Measurements from ENCODE around the gene NEXN. TPM values are rescaled to one million over a fixed set of nuclear protein-coding genes. Genes with fewer than 3 reads are reported as not detected.

Gene NEXN
- total RNA-seq, 1 experiment from 2014 or later: 1.4 TPM

GRCh38 chr1:77925956-77926355 is 37.5 kb downstream of the NEXN start (continued):
- TF ChIP-seq MAX (CRISPR knock-in tag; IDR thresholded peaks at IDR 0.05): no peak
- no peak for TF ChIP-seq EMX1 (CRISPR knock-in tag; IDR thresholded peaks at IDR 0.05)
- TF ChIP-seq NR2C2 (CRISPR knock-in tag; IDR thresholded peaks at IDR 0.05): no peak
- no peak for TF ChIP-seq ZNF281 (CRISPR knock-in tag; IDR thresholded peaks at IDR 0.05)
- no peak for TF ChIP-seq PRRX2 (CRISPR knock-in tag; IDR thresholded peaks at IDR 0.05)
- TF ChIP-seq USF2 (CRISPR knock-in tag; IDR thresholded peaks at IDR 0.05): no peak
- no peak for TF ChIP-seq MXD4 (CRISPR knock-in tag; IDR thresholded peaks at IDR 0.05; ENCODE audit: borderline replicate concordance)
- TF ChIP-seq ATF1 (CRISPR knock-in tag; IDR thresholded peaks at IDR 0.05): no peak
- TF ChIP-seq PREB (CRISPR knock-in tag; IDR thresholded peaks at IDR 0.05; ENCODE audit: borderline replicate concordance): no peak

- H3K4me1 Mint-ChIP-seq: no peaks in the 10 kb centered on the region
- no peaks in the 10 kb centered on the region for H3K27me3 Mint-ChIP-seq (ENCODE audit: low read depth)
- TF ChIP-seq ZNF416 (CRISPR knock-in tag; IDR thresholded peaks at IDR 0.05): no peak
- TF ChIP-seq JAZF1 (CRISPR knock-in tag; IDR thresholded peaks at IDR 0.05): no peak
- no peak for TF ChIP-seq ZNF263 (CRISPR knock-in tag; IDR thresholded peaks at IDR 0.05; ENCODE audit: low read depth)
- no peak for TF ChIP-seq GABPB1 (CRISPR knock-in tag; IDR thresholded peaks at IDR 0.05)
- TF ChIP-seq ZNF423 (CRISPR knock-in tag; IDR thresholded peaks at IDR 0.05): no peak
- no peak for TF ChIP-seq MYBL2 (CRISPR knock-in tag; IDR thresholded peaks at IDR 0.05)
- no peak for TF ChIP-seq ZNF396 (CRISPR knock-in tag; IDR thresholded peaks at IDR 0.05; ENCODE audit: borderline replicate concordance)
- TF ChIP-seq PREB (CRISPR knock-in tag; IDR thresholded peaks at IDR 0.05; ENCODE audit: borderline replicate concordance): no peak
- TF ChIP-seq NFE2L1 (CRISPR knock-in tag; IDR thresholded peaks at IDR 0.05): no peak
- no peak for TF ChIP-seq AR (CRISPR knock-in tag; IDR thresholded peaks at IDR 0.05)
- TF ChIP-seq STAT6 (CRISPR knock-in tag; conservative IDR thresholded peaks at IDR 0.05; ENCODE audit: low read depth): no peak
- no peak for TF ChIP-seq USF1 (CRISPR knock-in tag; IDR thresholded peaks at IDR 0.05)
- TF ChIP-seq ZNF512 (CRISPR knock-in tag; IDR thresholded peaks at IDR 0.05; ENCODE audit: borderline replicate concordance): no peak
These were observed 38.3 kb downstream of the NEXN start for GRCh38 chr1:77926561-77927357.

More at GRCh38 chr1:77926561-77927357, 38.3 kb downstream of the NEXN start:
- Mint-ChIP-seq H3K36me3 (no peaks in the 10 kb centered on the region), H3K4me3 (no peak overlapping the region), H3K9me3 (no peaks in the 10 kb centered on the region), H3K27ac (no peak overlapping the region)
- POLR2A ChIA-PET: no interaction called here
- DNase-seq (ENCODE audit: low spot score): no peak
- CTCF ChIA-PET: no interaction called here
- ATAC-seq: no peak
